Amniotic stem cell (primary cell): Measurements from ENCODE around the gene VDR.

Experiments
- DNase-seq: peaks from one replicate; lab custom pipeline; 2025; lab: John Stamatoyannopoulos, UW

Gene VDR

GRCh38 chr12:47793015-47793681, 111.6 kb downstream of the VDR start:
- DNase-seq, result no peak

- no peak for DNase-seq
Observed at GRCh38 chr12:47791874-47792273, 112.9 kb downstream of the VDR start.
